ENCODE measurements around the gene SFXN3. TPM values are rescaled to one million over a fixed set of nuclear protein-coding genes. Genes with fewer than 3 reads are reported as not detected.

SFXN3 gene
- total RNA-seq, 1 experiment from 2014 or later: 35.2 TPM

DNA sequence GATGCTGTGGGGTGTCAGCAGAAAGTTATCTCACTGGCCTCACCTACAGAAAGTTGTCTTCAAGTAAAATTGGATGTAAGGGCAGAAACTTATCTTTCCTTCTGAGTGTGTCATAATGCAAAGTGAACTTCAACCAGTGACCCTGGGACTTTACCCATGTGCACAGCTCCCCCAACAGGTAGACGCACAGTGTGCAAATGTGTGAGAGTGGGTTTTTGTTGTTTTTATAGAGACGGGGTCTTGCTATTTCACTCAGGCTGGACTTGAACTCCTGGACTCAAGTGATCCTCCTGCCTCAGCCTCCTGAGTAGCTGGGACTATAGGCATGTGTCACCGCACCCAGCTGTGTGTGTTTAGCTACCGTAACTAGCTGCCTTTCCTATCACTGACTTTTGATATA lies 24.4 kb downstream of the SFXN3 start:
- no TSS peak for BruUV-seq (replicated peaks)
- Histone ChIP-seq H3K79me2 (ENCODE audit: low read depth) (peaks cover 26% of the 10 kb centered on the region), H3K4me1 (replicated peaks; ENCODE audit: insufficient read depth) (peaks cover 14% of the 10 kb centered on the region), H3K9me3 (ENCODE audit: insufficient read depth, low read depth) (no peaks in the 10 kb centered on the region), H3F3A (ENCODE audit: insufficient read depth, low read depth) (peaks cover 5% of the 10 kb centered on the region; the same call in 1 of the 2 replicates), H3K4me3 (no peak overlapping the region), H4K20me1 (ENCODE audit: insufficient read depth) (no peaks in the 10 kb centered on the region), H3K27me3 (ENCODE audit: insufficient read depth, low read depth) (no peaks in the 10 kb centered on the region), H3K9me2 (ENCODE audit: insufficient read depth) (no peaks in the 10 kb centered on the region), H3K4me2 (no peak overlapping the region), H3K27ac (no peak overlapping the region), H3K36me3 (ENCODE audit: low read depth) (no peaks in the 10 kb centered on the region), H2AFZ (no peak overlapping the region)
- intact Hi-C loops (cut with micrococcal nuclease; ENCODE audit: unreplicated experiment): no loop called here
- ChIA-PET CTCF (no interaction called here), POLR2A (ENCODE audit: unreplicated experiment) (no interaction called here)
- no peak for TF ChIP-seq EZH2 (IDR thresholded peaks at IDR 0.05; ENCODE audit: low read depth)
- TF ChIP-seq, protein P1, sequence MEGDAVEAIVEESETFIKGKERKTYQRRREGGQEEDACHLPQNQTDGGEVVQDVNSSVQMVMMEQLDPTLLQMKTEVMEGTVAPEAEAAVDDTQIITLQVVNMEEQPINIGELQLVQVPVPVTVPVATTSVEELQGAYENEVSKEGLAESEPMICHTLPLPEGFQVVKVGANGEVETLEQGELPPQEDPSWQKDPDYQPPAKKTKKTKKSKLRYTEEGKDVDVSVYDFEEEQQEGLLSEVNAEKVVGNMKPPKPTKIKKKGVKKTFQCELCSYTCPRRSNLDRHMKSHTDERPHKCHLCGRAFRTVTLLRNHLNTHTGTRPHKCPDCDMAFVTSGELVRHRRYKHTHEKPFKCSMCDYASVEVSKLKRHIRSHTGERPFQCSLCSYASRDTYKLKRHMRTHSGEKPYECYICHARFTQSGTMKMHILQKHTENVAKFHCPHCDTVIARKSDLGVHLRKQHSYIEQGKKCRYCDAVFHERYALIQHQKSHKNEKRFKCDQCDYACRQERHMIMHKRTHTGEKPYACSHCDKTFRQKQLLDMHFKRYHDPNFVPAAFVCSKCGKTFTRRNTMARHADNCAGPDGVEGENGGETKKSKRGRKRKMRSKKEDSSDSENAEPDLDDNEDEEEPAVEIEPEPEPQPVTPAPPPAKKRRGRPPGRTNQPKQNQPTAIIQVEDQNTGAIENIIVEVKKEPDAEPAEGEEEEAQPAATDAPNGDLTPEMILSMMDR (conservative IDR thresholded peaks at IDR 0.05): no peak
- DNase-seq: no peak

DNA sequence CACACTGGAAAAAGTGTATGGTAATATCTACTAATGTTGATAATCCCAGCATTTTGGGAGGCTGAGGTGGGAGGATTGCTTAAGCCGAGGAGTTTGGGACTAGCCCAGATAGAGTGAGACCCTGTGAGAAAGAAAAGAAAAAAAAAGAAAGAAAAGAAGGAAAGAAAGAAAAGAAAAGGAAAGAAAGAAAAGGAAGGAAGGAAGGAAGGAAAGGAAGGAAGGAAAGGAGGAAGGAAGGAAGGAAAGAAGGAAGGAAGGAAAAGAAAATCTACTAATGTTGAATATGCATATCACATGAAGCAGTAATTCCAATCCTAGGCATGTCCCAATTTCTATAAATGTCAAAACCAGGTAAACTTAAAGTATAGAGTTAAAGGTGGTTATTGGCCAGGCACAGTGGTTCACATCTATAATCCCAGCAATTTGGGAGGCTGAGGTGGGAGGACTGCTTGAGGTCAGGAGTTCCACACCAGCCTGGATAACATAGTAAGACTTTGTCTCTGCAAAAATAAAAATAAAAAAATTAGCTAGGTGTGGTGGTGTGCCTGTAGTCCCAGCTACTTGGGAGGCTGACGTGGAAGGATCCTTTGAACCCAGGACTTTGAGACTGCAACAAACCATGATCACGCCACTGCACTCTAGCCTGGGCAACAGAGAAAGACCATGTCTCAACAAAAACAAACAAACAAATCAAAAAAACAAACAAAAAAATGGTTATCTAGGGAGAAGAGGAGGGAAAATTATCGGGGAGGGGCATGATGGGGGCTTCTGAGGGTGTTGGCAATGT lies 25.5 kb downstream of the SFXN3 start:
- intact Hi-C loops (cut with micrococcal nuclease; ENCODE audit: unreplicated experiment): no loop called here
- no peak overlapping the region for H3K4me3 ChIP-seq
- peaks cover 14% of the 10 kb centered on the region for H3K4me1 ChIP-seq (replicated peaks; ENCODE audit: insufficient read depth)
- BruUV-seq (replicated peaks): no TSS peak
- no peaks in the 10 kb centered on the region for H3K9me2 ChIP-seq (ENCODE audit: insufficient read depth)
- H3K4me2 ChIP-seq: no peak overlapping the region
- POLR2A ChIA-PET (ENCODE audit: unreplicated experiment): no interaction called here
- H3K9me3 ChIP-seq (ENCODE audit: insufficient read depth, low read depth): no peaks in the 10 kb centered on the region
- no peak for TF ChIP-seq EZH2 (IDR thresholded peaks at IDR 0.05; ENCODE audit: low read depth)
- TF ChIP-seq, protein P1 (conservative IDR thresholded peaks at IDR 0.05): no peak
- no peak overlapping the region for H2AFZ ChIP-seq
- peaks cover 9% of the 10 kb centered on the region for H3F3A ChIP-seq (ENCODE audit: insufficient read depth, low read depth)
- no peaks in the 10 kb centered on the region for H3K27me3 ChIP-seq (ENCODE audit: insufficient read depth, low read depth)
- H3K36me3 ChIP-seq (ENCODE audit: low read depth): no peaks in the 10 kb centered on the region
- no peak for DNase-seq
- peaks cover 26% of the 10 kb centered on the region for H3K79me2 ChIP-seq (ENCODE audit: low read depth)
- CTCF ChIA-PET: interaction anchor here (0.5 kb wide), 1 partner anchor 13 kb away, joined by 3 read pairs; no protein-coding TSS in a partner anchor
- no peak overlapping the region for H3K27ac ChIP-seq
- H4K20me1 ChIP-seq (ENCODE audit: insufficient read depth): no peaks in the 10 kb centered on the region

DNA sequence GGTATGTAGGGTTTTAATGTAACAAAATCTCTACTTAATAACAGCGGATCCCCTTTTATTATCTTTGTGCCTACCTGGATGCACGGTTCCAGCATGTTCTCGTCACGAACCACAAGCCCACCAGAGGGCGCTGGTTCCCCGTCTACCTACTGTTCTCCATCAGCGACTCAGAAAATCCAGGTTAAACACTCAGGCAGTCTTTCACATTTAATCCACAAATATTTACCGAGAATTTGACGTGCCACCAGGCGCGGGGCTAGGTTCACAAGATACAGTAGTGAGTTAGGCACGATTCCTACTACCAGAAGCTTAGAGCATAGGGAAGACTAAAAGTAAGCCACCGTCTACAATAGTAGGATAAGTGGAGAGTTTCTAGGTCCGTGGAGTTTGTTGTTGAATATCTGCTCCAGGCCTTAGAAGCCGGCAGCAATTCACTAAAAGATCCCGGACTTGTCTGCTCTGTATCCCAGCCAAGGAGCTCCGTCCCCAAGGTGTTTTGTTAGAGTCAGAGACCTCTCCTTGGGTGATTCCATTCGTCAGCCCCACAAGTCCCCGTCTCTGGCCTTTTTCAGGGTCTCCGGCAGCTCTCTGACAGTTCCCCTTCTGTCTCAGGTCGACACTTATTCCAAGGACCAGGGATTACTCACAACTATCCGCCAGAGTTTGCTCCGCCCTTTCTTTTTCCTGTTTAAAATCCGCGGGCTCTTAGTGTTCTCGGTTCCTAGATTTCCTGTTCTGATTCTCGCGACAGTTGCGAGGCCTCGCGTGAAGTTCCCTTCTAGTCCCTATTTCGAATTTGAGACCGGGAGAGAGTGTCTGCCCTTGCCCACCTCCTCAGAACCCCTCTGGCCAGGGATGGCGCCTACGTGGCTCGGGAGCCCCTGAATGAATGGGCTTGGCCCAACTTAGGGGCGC lies 29.3 kb downstream of the SFXN3 start:
- no peaks in the 10 kb centered on the region for H3K27me3 ChIP-seq (ENCODE audit: insufficient read depth, low read depth)
- DNase-seq: peak; percentile 74 to 85
- H3K36me3 ChIP-seq (ENCODE audit: low read depth): no peaks in the 10 kb centered on the region
- H4K20me1 ChIP-seq (ENCODE audit: insufficient read depth): no peaks in the 10 kb centered on the region
- ChIA-PET POLR2A (ENCODE audit: unreplicated experiment) (no interaction called here), CTCF (interaction anchor here (0.5 to 1.2 kb wide), 2 partner anchors 18 to 35 kb away, joined by 3 to 6 read pairs; no protein-coding TSS in a partner anchor)
- intact Hi-C loops (cut with micrococcal nuclease; ENCODE audit: unreplicated experiment): loop anchor here (1.0 kb wide), 1 partner anchor 82 kb away; no protein-coding TSS in a partner anchor
- peak overlapping the region; percentile 62 for H3K4me3 ChIP-seq
- no peaks in the 10 kb centered on the region for H3K9me3 ChIP-seq (ENCODE audit: insufficient read depth, low read depth)
- TSS peak; percentile 81 for BruUV-seq (replicated peaks)
- no peaks in the 10 kb centered on the region for H3K9me2 ChIP-seq (ENCODE audit: insufficient read depth)
- peak overlapping the region; percentile 86 for H3K27ac ChIP-seq
- H3K79me2 ChIP-seq (ENCODE audit: low read depth): peaks cover 40% of the 10 kb centered on the region
- peaks cover 19% of the 10 kb centered on the region for H3K4me1 ChIP-seq (replicated peaks; ENCODE audit: insufficient read depth)
- no peak for TF ChIP-seq EZH2 (IDR thresholded peaks at IDR 0.05; ENCODE audit: low read depth)
- TF ChIP-seq, protein P1 (conservative IDR thresholded peaks at IDR 0.05): peak; percentile 85
- H2AFZ ChIP-seq: peak overlapping the region; percentile 93
- H3F3A ChIP-seq (ENCODE audit: insufficient read depth, low read depth): peaks cover 13% of the 10 kb centered on the region
- peak overlapping the region; percentile 79 for H3K4me2 ChIP-seq

Measured in PC-9 (cell line).